Peyer's patch (tissue), 4 donors: ENCODE results near the gene KAZN.

ENCODE experiments used
- POLR2A ChIP-seq, 2 donors: fragments of 450-650 bp; IDR thresholded peaks; one replicate each; pipeline ENCODE4 v1.5.1; 2017; ENCODE audit warnings: antibody characterized with exemption in 2 of 2, mild to moderate bottlenecking in 2 of 2, moderate library complexity in 2 of 2
- TF ChIP-seq, protein P1 (sequence below), 6 experiments: fragments of 450-650 bp in 4 of 6; fragments of 200-600 bp in 2 of 6; sonication (generic) in 1 of 6; IDR thresholded peaks; one replicate each; pipeline ENCODE4 v1.5.1; 2017 to 2019; ENCODE audit warnings: antibody characterized with exemption in 6 of 6, mild to moderate bottlenecking in 3 of 6, moderate library complexity in 1 of 6

GRCh38 chr1:14897080-14897449, 298.6 kb downstream of the KAZN start:
- TF ChIP-seq, protein P1, sequence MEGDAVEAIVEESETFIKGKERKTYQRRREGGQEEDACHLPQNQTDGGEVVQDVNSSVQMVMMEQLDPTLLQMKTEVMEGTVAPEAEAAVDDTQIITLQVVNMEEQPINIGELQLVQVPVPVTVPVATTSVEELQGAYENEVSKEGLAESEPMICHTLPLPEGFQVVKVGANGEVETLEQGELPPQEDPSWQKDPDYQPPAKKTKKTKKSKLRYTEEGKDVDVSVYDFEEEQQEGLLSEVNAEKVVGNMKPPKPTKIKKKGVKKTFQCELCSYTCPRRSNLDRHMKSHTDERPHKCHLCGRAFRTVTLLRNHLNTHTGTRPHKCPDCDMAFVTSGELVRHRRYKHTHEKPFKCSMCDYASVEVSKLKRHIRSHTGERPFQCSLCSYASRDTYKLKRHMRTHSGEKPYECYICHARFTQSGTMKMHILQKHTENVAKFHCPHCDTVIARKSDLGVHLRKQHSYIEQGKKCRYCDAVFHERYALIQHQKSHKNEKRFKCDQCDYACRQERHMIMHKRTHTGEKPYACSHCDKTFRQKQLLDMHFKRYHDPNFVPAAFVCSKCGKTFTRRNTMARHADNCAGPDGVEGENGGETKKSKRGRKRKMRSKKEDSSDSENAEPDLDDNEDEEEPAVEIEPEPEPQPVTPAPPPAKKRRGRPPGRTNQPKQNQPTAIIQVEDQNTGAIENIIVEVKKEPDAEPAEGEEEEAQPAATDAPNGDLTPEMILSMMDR (IDR thresholded peaks at IDR 0.05), result no peak
- no peak for TF ChIP-seq POLR2A (IDR thresholded peaks at IDR 0.05)
